SK-N-SH treated with all-trans-retinoic acid at 6 μM for 48 hours (cell line): ENCODE data around the gene FAM120A.
"Not testable (repeated sequence)": the region's sequence is repeated elsewhere in the genome, so short reads cannot be mapped to it uniquely, and the experiment has no call there.

Experiments
- ATAC-seq: fragments of 200-7000 bp; cut with Tn5 transposase; 3 replicates; pipeline ENCODE4 v1.9.1; 2020; ENCODE audit warnings: mild to moderate bottlenecking, moderate library complexity
- ARNTL ChIP-seq: fragments of 450-650 bp; formaldehyde crosslinking; IDR thresholded peaks from 2 replicates; pipeline ENCODE4 v1.5.0; 2020; ENCODE audit warnings: low read depth, mild to moderate bottlenecking, moderate library complexity, borderline replicate concordance
- BACH2 ChIP-seq: fragments of 250-450 bp; sonication (Bioruptor Pico); IDR thresholded peaks from 2 replicates; pipeline ENCODE4 v1.9.0; 2021; ENCODE audit warnings: mild to moderate bottlenecking, borderline replicate concordance
- CSDC2 ChIP-seq: fragments of 250-450 bp; sonication (Bioruptor Pico); IDR thresholded peaks from 2 replicates; pipeline ENCODE4 v1.5.0; 2020; ENCODE audit warnings: mild to moderate bottlenecking, moderate library complexity
- CSRNP3 ChIP-seq: fragments of 250-450 bp; sonication (Bioruptor Pico); IDR thresholded peaks from 2 replicates; pipeline ENCODE4 v1.5.1; 2021; ENCODE audit warnings: mild to moderate bottlenecking, moderate library complexity
- ESRRG ChIP-seq: fragments of 250-450 bp; sonication (Bioruptor Pico); IDR thresholded peaks from 2 replicates; pipeline ENCODE4 v1.6.1; 2021; ENCODE audit warnings: mild to moderate bottlenecking
- OSR1 ChIP-seq: fragments of 250-450 bp; sonication (Bioruptor Pico); IDR thresholded peaks from 2 replicates; pipeline ENCODE4 v1.8.0; 2022; ENCODE audit warnings: moderate library complexity, mild to moderate bottlenecking, inconsistent platforms
- POU6F1 ChIP-seq: fragments of 250-450 bp; sonication (Bioruptor Pico); IDR thresholded peaks from 2 replicates; pipeline ENCODE4 v1.8.0; 2021; ENCODE audit warnings: low read depth, mild to moderate bottlenecking, moderate library complexity, borderline replicate concordance
- PPARA ChIP-seq: fragments of 250-450 bp; sonication (Bioruptor Pico); IDR thresholded peaks from 2 replicates; pipeline ENCODE4 v1.5.0; 2020; ENCODE audit warnings: mild to moderate bottlenecking, borderline replicate concordance
- RARB ChIP-seq: fragments of 250-450 bp; sonication (Bioruptor Pico); IDR thresholded peaks from 2 replicates; pipeline ENCODE4 v1.8.0; 2021; ENCODE audit warnings: mild to moderate bottlenecking, moderate library complexity
- SNAI2 ChIP-seq: fragments of 250-450 bp; sonication (Bioruptor Pico); IDR thresholded peaks from 2 replicates; pipeline ENCODE4 v1.5.0; 2020; ENCODE audit warnings: mild to moderate bottlenecking, moderate library complexity
- TCF4 ChIP-seq: fragments of 250-450 bp; sonication (Bioruptor Pico); IDR thresholded peaks from 2 replicates; pipeline ENCODE4 v1.8.0; 2021; ENCODE audit warnings: mild to moderate bottlenecking, moderate library complexity, borderline replicate concordance
- TOX ChIP-seq: fragments of 250-450 bp; sonication (Bioruptor Pico); IDR thresholded peaks from 2 replicates; pipeline ENCODE4 v1.8.0; 2021; ENCODE audit warnings: mild to moderate bottlenecking, moderate library complexity, borderline replicate concordance
- ZC3H10 ChIP-seq: fragments of 250-450 bp; sonication (Bioruptor Pico); IDR thresholded peaks from 2 replicates; pipeline ENCODE4 v1.5.1; 2021; ENCODE audit warnings: mild to moderate bottlenecking, moderate library complexity
- ZFP3 ChIP-seq: fragments of 250-450 bp; sonication (Bioruptor Pico); IDR thresholded peaks from 2 replicates; pipeline ENCODE4 v1.5.0; 2020; ENCODE audit warnings: mild to moderate bottlenecking, moderate library complexity
- ZFP30 ChIP-seq: fragments of 450-650 bp; formaldehyde crosslinking; IDR thresholded peaks from 2 replicates; pipeline ENCODE4 v1.5.0; 2022; ENCODE audit warnings: mild to moderate bottlenecking, moderate library complexity
- ZNF565 ChIP-seq: fragments of 450-650 bp; formaldehyde crosslinking; conservative IDR thresholded peaks from 2 replicates; pipeline ENCODE4 v1.5.0; 2020; ENCODE audit warnings: low read depth, mild to moderate bottlenecking, moderate library complexity
- ZNF70 ChIP-seq: fragments of 450-650 bp; formaldehyde crosslinking; IDR thresholded peaks from 2 replicates; pipeline ENCODE4 v1.5.0; 2020; ENCODE audit warnings: mild to moderate bottlenecking, moderate library complexity
- ZNF8 ChIP-seq: fragments of 450-650 bp; formaldehyde crosslinking; IDR thresholded peaks from 2 replicates; pipeline ENCODE4 v1.5.0; 2020; ENCODE audit warnings: mild to moderate bottlenecking, moderate library complexity
- TF ChIP-seq, protein P1 (sequence below): fragments of 250-450 bp; sonication (Bioruptor Pico); IDR thresholded peaks from 2 replicates; pipeline ENCODE4 v1.5.0; 2020; ENCODE audit warnings: mild to moderate bottlenecking, moderate library complexity
- TF ChIP-seq, protein P2 (sequence below): fragments of 250-450 bp; sonication (Bioruptor Pico); IDR thresholded peaks from 2 replicates; pipeline ENCODE4 v1.5.1; 2020; ENCODE audit warnings: low read depth, mild to moderate bottlenecking, moderate library complexity

Gene FAM120A

GRCh38 chr9:93437996-93438395 lies 13.5 kb upstream of the FAM120A start:
- TF ChIP-seq TCF4 (CRISPR knock-in tag) (no peak), BACH2 (no peak), ZC3H10 (CRISPR knock-in tag) (no peak), CSDC2 (CRISPR knock-in tag) (no peak), ZNF565 (CRISPR knock-in tag) (no peak), ARNTL (CRISPR knock-in tag) (no peak), ZNF8 (no peak), CSRNP3 (no peak), OSR1 (CRISPR knock-in tag) (no peak), SNAI2 (no peak), RARB (CRISPR knock-in tag) (no peak), ZNF70 (CRISPR knock-in tag) (no peak), ZFP3 (CRISPR knock-in tag) (no peak), ESRRG (CRISPR knock-in tag) (no peak), POU6F1 (no peak), PPARA (no peak), TOX (no peak), ZFP30 (CRISPR knock-in tag) (no peak)
- TF ChIP-seq, protein P1, sequence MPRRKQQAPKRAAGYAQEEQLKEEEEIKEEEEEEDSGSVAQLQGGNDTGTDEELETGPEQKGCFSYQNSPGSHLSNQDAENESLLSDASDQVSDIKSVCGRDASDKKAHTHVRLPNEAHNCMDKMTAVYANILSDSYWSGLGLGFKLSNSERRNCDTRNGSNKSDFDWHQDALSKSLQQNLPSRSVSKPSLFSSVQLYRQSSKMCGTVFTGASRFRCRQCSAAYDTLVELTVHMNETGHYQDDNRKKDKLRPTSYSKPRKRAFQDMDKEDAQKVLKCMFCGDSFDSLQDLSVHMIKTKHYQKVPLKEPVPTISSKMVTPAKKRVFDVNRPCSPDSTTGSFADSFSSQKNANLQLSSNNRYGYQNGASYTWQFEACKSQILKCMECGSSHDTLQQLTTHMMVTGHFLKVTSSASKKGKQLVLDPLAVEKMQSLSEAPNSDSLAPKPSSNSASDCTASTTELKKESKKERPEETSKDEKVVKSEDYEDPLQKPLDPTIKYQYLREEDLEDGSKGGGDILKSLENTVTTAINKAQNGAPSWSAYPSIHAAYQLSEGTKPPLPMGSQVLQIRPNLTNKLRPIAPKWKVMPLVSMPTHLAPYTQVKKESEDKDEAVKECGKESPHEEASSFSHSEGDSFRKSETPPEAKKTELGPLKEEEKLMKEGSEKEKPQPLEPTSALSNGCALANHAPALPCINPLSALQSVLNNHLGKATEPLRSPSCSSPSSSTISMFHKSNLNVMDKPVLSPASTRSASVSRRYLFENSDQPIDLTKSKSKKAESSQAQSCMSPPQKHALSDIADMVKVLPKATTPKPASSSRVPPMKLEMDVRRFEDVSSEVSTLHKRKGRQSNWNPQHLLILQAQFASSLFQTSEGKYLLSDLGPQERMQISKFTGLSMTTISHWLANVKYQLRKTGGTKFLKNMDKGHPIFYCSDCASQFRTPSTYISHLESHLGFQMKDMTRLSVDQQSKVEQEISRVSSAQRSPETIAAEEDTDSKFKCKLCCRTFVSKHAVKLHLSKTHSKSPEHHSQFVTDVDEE (CRISPR knock-in tag), result no peak
- no peak for ATAC-seq

DNA sequence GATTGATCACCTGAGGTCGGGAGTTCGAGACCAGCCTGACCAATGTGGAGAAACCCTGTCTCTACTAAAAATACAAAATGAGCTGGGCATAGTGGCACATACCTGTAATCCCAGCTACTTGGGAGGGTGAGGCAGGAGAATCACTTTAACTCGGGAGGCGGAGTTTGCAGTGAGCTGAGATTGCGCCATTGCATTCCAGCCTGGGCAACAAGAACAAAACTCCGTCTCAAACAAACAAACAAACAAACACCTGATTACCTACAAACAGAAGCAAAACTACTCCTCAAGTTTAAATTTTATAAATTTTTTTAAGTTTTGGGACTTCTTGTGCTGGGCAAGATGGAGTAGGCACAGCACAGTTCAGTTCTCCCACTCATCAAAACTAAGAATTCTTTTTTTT lies 12.2 kb upstream of the FAM120A start:
- not testable (repeated sequence) for ATAC-seq

GRCh38 chr9:93440896-93441580 lies 10.4 kb upstream of the FAM120A start:
- TF ChIP-seq BACH2, result no peak
- TF ChIP-seq, protein P2, sequence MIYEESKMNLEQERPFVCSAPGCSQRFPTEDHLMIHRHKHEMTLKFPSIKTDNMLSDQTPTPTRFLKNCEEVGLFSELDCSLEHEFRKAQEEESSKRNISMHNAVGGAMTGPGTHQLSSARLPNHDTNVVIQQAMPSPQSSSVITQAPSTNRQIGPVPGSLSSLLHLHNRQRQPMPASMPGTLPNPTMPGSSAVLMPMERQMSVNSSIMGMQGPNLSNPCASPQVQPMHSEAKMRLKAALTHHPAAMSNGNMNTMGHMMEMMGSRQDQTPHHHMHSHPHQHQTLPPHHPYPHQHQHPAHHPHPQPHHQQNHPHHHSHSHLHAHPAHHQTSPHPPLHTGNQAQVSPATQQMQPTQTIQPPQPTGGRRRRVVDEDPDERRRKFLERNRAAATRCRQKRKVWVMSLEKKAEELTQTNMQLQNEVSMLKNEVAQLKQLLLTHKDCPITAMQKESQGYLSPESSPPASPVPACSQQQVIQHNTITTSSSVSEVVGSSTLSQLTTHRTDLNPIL (CRISPR knock-in tag), result no peak
- TF ChIP-seq TOX, result no peak
- TF ChIP-seq ZNF565 (CRISPR knock-in tag), result no peak
- TF ChIP-seq, all 23 proteins: peak for 0
- no peak for ATAC-seq

GRCh38 chr9:93446073-93446472 lies 5.4 kb upstream of the FAM120A start:
- no peak for ATAC-seq
- TF ChIP-seq POU6F1, result no peak
- no peak for TF ChIP-seq PPARA
- no peak for TF ChIP-seq ZNF565 (CRISPR knock-in tag)
- TF ChIP-seq, protein P2 (CRISPR knock-in tag), result no peak
- TF ChIP-seq CSRNP3, result no peak
- TF ChIP-seq ZFP30 (CRISPR knock-in tag), result no peak
- no peak for TF ChIP-seq TCF4 (CRISPR knock-in tag)
- TF ChIP-seq, protein P1 (CRISPR knock-in tag), result no peak
- TF ChIP-seq SNAI2, result no peak
- no peak for TF ChIP-seq BACH2
- TF ChIP-seq ESRRG (CRISPR knock-in tag), result no peak
- no peak for TF ChIP-seq TOX
